SH-SY5Y (cell line): Measurements from ENCODE around the gene FRAT1.

Experiments
- GATA2 ChIP-seq: IDR thresholded peaks from 2 replicates; pipeline ENCODE4 v1.6.1; 2011; ENCODE audit warnings: mild to moderate bottlenecking, low read depth, low read length
- GATA3 ChIP-seq: IDR thresholded peaks from 2 replicates; pipeline ENCODE4 v1.6.1; 2011; ENCODE audit warnings: low read depth, mild to moderate bottlenecking, low read length, moderate library complexity

DNA sequence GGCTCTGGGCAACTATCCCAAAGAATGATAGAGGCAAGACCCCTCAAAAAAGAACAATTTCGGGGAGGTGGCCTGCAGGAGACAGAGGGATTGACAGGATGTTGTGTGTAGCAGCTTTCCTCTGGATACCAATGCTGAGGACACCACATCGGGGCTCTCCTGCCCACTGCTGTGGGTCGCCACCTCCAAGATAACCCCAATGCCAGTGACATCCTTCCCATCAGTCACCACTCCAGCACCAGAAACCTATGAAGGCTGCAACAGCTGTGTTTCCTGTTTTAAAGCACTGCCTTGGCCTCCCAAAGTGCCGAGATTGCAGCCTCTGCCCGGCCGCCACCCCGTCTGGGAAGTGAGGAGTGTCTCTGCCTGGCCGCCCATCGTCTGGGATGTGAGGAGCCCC, 44.2 kb upstream of the FRAT1 start:
- no peak for TF ChIP-seq GATA3
- no peak for TF ChIP-seq GATA2
